SH-SY5Y (cell line): ENCODE results near the gene FHDC1.

Experiments used
- GATA2 ChIP-seq: IDR thresholded peaks from 2 replicates; pipeline ENCODE4 v1.6.1; 2011; ENCODE audit warnings: mild to moderate bottlenecking, low read depth, low read length
- GATA3 ChIP-seq: IDR thresholded peaks from 2 replicates; pipeline ENCODE4 v1.6.1; 2011; ENCODE audit warnings: low read depth, mild to moderate bottlenecking, low read length, moderate library complexity

Gene FHDC1

GRCh38 chr4:152921284-152921683 lies 14.8 kb upstream of the FHDC1 start:
- TF ChIP-seq GATA2 (no peak), GATA3 (no peak)

- TF ChIP-seq GATA2 (no peak), GATA3 (no peak)
Observed at GRCh38 chr4:152925851-152926250, 10.3 kb upstream of the FHDC1 start.

GRCh38 chr4:152926959-152927358 lies 9.2 kb upstream of the FHDC1 start:
- no peak for TF ChIP-seq GATA2
- no peak for TF ChIP-seq GATA3

GRCh38 chr4:152927737-152928136 lies 8.4 kb upstream of the FHDC1 start:
- no peak for TF ChIP-seq GATA3
- TF ChIP-seq GATA2: no peak

GRCh38 chr4:152928286-152928685 lies 7.8 kb upstream of the FHDC1 start:
- TF ChIP-seq GATA2 (no peak), GATA3 (no peak)

- no peak for TF ChIP-seq GATA2
Observed at GRCh38 chr4:152929888-152930287, 6.2 kb upstream of the FHDC1 start.

GRCh38 chr4:152935143-152935542 lies 980 bp upstream of the FHDC1 start:
- TF ChIP-seq GATA3 (no peak), GATA2 (no peak)

GRCh38 chr4:152936446-152937335 lies 568 bp downstream of the FHDC1 start:
- no peak for TF ChIP-seq GATA2

GRCh38 chr4:152937336-152938236 lies 1.5 kb downstream of the FHDC1 start:
- TF ChIP-seq GATA2 (no peak), GATA3 (no peak)

GRCh38 chr4:152938237-152938947 lies 2.3 kb downstream of the FHDC1 start:
- TF ChIP-seq GATA2 (no peak), GATA3 (no peak)

- no peak for TF ChIP-seq GATA2
- TF ChIP-seq GATA3: no peak
Observed at GRCh38 chr4:152939621-152940020, 3.5 kb downstream of the FHDC1 start.

GRCh38 chr4:152940461-152940860 lies 4.3 kb downstream of the FHDC1 start:
- TF ChIP-seq GATA2 (no peak), GATA3 (no peak)

- no peak for TF ChIP-seq GATA3
- TF ChIP-seq GATA2: no peak
Observed at GRCh38 chr4:152941411-152941810, 5.3 kb downstream of the FHDC1 start.

- TF ChIP-seq GATA3 (no peak), GATA2 (no peak)
Observed at GRCh38 chr4:152942346-152942745, 6.2 kb downstream of the FHDC1 start.
